GM18511 (cell line): ENCODE results near the gene ATXN7L1.
"Not testable (repeated sequence)": the region's sequence is repeated elsewhere in the genome, so short reads cannot be mapped to it uniquely, and the experiment has no call there.

Source experiments
- ATAC-seq: cut with Tn5 transposase; IDR thresholded peaks from one replicate; pipeline ENCODE4 v1.9.1; 2021; ENCODE audit warnings: mild to moderate bottlenecking, moderate library complexity; ENCODE audit not compliant: unreplicated experiment

Gene ATXN7L1

DNA sequence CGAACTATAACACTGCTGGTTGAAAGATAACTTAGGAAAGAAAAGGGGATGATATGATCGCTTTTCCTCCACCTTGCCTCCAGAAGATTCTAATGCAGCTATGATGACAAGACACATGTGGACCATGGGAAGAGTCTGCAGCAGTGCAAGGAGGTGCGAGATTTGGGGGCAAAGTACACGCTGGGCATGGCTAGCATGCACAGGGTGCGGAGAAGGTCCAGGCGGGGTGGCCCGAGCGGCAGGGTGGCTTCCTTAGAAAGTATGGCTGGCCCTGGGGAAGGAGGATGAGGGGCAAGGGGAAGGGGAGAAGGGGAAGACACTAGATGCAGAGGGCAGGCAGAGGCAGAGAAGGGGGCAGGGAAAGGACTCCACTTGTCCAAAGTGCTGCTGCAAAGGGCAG, 15.6 kb downstream of the ATXN7L1 start:
- ATAC-seq = no peak

DNA sequence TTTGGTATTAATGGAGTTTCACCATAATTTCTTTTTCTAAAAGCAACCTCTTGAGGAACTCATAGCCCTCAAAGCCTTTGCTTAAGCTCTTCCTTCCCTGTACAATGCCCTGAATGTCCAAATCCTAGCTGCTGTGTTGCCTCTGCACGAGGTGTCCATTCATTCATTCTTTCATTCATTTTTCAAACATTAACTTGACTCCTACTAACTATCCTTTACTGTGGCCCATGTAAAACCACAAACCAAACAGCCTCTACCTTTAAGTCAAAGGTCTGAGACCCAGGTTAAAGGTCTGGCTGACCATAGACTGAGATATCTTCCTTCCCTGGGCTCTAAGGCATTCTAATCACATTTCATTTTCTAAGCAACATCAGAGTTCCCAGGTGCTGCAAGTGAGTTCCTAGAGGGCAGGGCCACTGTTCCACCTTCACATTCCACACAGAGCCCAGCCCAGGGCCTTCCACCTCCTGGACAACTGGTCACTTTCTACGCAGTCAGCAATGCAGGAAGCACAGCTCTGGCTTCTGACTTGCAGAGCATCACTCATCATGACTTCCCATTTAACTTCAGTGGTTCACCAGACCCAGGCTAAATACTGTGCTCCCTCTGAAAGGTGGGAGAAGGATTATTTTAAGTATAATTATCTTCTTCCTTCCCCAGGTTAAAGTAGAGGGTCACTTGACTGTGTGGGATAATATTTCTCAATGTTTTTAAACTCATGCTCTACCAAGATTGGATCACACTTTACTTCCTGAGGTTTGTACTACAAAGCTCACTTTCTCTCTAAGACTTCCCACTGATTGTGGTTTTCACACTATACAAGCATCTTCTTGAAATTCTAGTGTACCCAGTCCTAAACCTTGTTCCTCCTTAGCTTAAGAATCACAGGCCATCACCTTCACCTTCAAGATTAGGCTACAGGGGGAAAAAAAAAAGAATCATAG, 19.1 kb downstream of the ATXN7L1 start:
- no peak for ATAC-seq

DNA sequence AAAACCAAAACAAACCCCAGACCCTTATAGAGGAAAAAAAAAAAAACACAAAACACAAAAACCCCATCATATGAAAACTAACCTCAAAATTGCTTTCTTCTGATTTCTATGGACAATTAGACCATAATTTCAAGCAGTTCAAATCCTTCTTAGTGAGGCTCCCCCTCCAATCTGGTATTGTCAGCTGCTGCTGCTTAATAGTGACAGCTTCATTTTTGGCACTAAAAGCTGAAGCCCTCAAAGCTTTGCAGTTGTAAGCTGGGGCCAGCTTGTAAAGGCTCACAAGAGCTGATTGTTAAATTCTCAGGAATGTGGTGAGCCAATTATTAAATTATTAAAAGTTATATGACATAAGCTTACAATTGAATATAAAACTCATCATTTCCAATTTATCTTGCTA, 21.9 kb downstream of the ATXN7L1 start:
- ATAC-seq = no peak

DNA sequence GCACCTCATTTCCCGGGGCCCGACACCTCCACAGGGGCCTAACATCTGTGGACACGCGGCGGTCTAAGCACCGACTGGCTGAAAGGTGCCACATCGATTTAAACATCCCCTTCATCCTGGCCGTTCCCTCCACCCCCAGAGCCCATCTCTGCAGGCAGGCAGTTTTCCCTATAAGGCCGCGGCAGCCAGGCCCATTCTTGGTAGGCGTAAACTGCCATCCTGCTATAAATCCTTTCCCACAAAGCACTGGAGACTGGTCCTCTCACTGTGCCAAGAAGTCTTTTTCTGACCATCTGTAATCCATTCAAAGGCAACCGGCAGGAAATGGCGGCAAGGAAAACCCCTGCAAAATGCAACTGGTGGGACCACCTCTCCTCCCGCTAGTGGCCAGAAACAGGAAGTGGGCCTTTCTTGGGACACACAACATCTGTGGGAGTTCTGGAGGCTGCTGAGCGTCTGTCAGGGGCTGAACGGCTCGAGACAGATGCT, 22.4 kb downstream of the ATXN7L1 start:
- no peak for ATAC-seq

DNA sequence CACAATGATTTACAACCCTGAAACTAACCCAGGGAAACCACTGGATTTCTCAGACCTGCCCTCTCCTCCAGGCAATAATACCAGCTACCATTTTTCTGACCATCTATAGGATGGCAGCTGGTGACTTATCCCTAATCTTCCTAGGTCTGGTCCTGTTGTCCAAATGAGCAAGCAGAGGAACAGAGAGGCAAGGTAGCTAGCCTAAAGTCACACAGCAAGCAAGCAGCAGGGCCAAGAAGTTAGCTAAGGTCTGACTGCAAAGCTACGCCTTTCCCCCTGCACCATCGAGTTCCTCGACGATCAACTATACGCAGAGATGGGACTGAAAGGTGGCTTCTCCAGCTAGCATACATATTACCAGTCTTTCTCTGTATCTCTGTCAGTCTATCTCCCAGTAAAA, 25.3 kb downstream of the ATXN7L1 start:
- no peak for ATAC-seq

DNA sequence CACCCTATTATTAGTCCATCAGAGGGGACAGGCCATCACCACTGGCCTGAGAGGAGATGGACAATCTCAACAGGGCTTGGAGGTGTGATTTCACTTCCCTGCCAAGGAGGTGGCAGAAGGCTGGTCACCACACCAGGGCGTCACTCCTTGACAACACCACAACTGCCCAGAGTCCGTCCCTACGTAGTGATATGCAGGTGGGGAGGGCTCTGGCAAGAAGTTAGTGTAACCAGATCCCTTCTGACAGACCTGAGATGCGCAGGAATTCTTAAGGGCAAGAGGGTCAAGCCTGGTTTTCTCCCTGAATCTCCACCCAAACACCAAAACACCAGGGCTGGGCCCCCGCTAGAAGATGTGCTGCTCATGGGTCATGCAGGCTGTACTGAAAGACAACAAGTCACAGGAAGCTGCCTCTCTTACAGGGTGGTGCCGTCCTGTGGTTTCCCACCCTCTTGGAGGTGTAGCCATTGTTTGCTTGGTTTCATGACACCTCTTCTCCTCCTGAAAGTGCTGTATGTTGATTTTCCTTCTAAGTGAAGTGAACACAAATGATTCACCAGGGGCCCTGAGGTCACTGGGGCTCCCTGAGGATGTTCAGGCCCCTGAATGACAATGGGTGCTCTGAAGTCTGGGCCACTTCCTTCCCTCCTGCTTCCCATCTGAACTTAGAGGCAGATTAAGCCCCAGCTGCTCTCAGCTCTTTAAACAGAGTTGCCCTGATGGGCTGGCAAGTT, 27.1 kb downstream of the ATXN7L1 start:
- no peak for ATAC-seq

DNA sequence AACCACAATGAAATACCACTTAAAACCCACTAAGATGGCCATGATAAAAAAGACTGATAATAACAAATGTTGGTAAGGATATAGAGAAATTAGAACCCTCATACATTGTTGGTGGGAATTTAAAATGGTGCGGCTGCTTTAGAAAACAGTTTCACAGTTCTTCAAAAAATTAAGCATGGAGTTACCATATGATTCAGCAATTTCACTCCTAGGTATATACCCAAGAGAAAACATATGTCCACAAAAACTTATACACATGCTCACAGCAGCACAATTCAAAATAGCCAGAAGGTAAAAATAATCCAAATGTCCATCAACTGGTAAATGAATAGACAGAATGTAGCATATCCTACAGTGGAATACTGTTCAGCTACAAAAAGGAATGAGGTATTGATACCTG, 30.0 kb downstream of the ATXN7L1 start:
- ATAC-seq = no peak

DNA sequence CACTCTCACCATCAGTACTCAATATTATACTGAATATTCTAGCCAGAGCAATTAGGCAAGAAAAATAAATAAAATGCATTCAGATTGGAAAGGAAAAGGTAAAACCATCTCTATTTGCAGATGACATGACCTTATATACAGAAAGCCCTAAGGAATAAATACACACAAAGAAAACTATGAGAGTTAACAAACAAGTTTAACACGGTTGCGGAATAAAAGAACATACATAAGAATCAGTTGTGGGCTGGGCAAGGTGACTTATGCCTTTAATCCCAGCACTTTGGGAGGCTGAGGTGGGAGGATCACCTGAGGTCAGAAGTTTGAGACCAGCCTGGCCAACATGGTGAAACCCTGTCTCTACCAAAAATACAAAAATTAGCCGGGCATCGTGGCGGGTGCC, 31.7 kb downstream of the ATXN7L1 start:
- not testable (repeated sequence) for ATAC-seq

DNA sequence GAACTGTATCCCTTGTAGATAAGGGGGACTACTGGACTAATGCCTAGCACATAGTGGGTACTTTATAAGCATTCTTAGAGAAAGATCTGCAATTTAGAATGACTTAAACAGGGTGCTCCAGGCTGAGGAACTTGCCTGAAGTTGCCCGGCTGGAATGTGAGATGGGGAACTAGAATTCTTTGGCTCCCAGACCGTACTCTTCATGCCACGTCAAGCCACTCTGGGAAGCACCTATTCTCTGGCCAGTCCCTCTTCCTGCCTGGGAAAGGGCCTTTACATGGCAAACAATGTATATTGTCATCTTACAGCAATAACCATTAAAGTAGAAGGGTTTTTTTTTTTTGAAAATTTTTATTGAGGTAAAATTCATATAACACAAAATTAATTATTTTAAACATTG, 34.5 kb downstream of the ATXN7L1 start:
- ATAC-seq = no peak

DNA sequence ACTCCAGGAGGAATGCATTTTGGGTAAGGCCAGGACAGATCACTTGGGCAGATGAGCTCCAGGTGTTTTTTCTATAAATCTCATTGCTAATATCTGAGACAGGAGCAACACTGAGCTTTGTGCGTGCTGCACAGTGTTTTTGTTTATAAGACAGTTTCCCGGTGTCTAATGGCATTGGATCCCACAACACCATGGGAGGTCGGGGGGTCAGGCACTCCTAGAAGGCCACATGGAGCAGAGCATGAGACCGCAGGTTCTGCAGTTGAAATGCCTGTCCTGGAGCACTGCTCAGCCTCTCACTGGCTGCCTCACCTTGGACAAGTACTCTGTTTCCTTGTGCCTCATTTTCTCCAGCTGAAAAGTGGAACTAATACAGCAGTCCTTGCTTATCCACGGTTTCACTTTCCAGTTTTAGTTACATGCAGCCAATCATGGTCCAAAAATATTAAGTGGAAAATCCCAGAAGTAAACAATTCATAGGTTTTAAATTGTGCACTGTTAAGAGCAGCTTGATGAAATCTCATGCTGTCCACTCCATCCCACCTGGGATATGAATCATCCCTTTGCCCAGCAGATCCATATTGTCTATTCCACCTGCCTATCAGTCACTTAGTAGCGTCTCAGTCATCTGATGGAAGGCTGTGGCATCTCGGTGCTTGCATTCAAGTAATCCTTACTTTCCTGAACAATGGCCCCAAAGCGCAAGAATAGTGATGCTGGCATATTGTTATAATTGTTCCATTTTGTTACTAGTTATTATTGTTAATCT, 35.2 kb downstream of the ATXN7L1 start:
- ATAC-seq = no peak

DNA sequence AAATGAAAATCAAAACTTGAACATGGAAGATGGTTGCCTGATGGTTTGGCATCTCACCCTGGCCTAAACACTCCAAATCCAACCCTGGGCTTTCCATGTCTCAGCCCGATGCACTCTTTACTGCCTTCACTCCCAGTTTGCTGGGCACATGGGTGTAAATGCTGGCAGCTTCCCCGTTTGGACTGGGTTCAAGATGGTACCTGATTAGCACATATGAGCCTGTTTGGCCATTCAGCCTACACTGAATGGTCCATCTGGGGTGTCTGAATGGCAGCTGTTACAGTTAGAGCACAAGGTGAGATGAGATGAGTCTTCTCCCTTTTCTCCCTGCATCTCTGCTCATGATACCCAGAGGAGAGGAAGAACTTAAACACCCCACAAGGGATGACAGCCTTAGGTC, 37.1 kb downstream of the ATXN7L1 start:
- ATAC-seq = no peak

DNA sequence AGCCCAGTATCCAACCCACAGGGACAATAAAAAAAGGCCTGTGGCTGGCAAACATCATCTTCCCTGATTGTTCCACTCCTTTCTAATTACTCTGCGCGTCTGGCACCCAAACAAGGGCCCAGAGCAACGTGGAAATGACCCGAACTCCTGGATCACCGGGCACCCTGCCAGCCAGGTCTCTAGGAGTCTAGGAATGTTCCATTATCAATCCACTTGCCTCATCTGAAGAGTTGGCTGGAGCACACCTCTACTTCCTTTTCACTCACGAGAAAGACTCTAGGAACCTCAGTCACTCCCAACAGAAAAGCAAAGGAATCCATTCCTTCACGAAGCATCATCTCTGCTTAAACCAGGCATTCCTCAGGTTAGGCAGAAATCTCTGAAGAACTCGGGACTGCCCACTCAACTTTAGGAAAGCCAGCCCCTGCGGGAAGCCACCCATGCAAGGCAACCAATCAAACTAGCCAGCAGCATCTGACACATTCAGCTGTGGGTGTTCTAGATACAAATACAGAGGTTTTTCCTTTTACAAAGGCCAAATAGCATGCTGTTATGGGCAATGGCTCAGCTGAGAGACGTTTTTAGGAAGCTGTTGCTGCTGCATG, 37.7 kb downstream of the ATXN7L1 start:
- ATAC-seq = no peak

DNA sequence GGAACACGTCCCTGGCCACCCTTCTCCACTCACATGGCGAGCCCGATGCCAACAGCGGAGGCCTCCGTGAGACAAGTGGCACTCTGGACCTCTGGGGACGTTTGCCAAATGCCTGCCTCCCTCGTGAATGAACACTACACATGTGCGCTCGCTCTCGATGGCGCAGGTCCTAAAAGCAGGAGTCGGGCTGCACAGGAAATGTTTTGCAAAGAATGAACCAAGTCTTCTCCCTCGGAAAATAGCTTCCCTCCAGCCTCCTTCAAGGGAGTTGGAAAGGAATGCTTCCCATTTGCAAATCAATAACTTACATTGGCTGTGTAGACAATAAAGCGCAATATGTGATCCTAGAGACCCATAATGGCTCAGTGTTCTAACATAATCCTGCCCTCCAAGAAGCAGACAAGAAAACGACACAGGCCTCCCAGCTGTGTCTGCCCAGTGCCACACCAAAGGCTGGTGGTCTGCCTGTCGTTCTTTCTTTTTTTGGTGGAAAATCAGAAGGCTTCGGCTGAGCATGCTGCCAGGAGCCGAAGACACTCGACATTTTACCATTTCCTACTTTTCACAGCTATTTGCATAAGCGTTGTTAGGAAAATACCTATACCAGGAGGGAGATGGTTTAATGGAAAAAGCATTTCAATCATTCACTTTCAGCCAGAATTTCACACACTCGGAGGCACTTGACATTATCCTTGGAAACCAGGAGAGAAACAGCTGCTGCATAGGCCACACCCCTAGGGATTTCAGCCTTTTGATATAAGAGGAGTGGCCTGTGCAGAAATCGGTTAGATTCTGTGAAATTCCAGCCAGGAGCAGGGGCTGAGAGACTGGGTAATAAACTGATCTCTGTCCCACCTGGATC, 38.4 kb downstream of the ATXN7L1 start:
- ATAC-seq = no peak

DNA sequence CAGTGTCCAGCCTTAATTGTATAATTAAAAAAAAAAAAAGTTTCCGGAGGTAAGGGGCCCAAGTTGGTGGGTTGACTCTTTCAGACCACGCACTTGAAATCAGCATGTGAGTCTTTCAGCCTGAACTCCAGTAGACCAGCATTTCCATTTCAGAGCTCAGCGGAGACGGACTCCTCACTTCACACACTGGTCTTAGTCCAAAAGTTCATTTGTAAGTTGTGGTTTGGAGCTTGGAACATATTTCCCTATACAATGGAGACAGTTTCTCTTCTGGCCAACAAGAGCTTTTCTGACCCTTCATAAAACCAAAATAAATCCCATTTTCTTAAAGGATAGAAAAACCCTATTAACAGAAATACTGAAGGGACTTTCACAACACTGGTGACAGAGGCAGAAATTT, 41.0 kb downstream of the ATXN7L1 start:
- no peak for ATAC-seq

DNA sequence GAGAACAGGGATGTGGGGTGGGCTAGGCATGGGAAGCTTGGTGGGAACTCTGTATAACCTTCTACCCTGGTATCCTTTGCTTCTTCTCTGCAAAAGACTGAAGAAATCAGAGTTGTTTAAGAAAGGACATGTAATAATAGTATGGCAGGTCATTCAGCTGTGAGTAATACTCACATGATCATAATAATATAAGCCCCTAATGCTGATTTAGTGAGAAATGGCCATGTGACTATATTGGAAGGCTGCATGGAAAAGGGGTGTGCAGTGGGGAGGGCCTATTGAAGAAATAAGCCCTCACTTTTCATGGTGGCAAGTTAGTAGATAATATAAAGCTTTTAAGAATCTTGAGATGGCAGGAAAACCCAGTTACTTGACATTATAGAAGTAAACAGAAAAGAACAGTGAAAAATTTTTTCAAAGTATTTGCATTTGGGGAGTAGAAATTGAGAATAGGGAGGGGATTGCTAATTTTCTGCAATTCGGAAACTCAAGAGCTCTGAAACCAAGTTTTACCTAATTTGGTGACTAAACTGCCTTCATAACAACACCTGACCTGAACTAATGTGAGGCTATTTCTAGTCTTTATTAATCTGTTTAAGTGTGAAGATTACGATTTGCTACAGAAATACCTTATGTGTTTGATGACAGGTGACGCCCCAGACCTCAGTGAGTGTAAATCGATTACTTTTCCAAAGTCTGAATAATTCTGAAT, 44.4 kb downstream of the ATXN7L1 start:
- ATAC-seq = no peak

DNA sequence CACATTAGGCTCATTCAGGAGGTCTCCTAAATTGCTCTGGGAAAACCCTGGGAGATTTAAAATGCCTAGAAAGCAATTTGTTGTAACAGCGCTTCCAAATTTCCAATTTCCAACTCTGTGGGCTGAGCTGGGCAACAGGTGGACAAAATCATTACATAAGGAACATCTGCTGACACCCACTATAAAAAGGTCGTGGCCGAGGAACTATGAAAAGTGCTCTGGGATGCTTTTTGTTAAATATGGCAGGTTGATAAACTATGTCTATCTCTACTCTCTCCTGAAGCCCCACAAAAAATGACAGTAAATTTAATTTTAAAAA, 45.1 kb downstream of the ATXN7L1 start:
- no peak for ATAC-seq

DNA sequence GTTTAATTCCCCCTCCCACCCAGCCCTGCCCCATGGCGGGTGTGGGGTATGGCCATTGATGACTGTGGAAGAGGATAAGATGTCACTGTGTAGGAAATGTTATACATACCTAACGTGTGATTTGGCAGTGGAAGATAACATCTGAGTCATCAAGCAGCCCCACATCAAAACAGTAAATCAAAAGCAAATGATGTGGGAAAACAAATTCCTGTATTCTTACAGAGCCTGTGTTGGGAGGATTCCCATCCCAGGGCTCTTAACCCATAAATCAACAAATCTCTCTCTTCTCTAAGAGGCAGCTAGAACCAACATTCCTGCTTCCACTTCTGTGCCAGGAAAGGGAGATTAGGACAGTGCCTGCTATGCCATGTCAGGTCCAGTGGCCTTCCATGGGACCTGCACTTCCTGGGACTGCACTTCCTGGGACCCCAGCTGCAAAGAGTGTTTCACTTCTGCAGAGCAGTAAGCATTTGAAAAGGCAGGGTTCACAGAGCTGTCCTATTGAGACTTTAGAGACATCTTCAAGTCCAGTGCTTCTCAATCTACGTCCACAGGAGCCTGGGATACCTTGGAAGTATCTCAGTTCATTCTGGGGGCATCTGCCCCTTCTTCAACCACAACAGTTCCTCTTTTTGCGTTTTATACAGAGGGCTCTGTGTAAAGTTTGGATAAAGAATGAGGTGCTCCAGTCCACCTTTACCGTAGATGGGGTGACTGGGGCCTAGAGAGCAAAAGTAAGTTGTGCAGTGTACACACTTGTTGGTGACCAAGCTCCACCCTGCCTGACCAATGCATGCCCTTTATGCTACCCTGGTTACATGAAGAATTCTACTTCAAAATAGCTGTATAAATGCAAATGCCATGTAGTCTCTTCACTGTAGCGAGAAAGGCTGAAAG, 45.7 kb downstream of the ATXN7L1 start:
- no peak for ATAC-seq

DNA sequence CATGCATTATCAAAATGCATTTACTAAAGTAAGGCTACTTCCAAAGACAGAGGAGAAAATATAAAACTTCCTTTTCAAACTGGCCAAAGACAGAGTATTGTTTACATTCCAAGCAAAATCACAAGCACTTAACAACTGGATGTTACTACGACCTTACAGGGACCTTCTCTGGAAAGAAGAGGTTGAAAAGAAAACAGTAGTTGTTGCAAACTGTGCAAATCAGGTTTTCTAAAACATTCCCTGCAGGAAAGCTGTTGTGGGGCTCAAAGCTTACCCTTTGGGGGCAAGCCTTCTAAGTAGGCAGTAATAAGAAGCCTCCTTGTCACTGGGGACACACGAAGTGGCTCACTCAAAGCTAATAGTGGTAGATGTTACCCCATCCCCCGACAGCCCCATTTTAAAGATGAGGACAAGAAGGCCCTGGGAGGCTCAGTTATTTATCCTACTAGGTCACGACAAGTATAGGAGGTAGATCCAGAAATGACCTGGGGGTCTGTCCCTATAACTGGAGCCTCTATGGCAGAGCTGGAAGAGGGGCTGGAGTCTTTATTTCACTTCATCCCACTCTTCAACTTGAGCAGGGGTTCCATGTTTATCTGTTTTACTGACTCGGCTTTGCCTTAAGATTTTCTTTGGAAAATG, 46.6 kb downstream of the ATXN7L1 start:
- no peak for ATAC-seq
